ENCODE measurements around the gene RANBP17.

Gene RANBP17

DNA sequence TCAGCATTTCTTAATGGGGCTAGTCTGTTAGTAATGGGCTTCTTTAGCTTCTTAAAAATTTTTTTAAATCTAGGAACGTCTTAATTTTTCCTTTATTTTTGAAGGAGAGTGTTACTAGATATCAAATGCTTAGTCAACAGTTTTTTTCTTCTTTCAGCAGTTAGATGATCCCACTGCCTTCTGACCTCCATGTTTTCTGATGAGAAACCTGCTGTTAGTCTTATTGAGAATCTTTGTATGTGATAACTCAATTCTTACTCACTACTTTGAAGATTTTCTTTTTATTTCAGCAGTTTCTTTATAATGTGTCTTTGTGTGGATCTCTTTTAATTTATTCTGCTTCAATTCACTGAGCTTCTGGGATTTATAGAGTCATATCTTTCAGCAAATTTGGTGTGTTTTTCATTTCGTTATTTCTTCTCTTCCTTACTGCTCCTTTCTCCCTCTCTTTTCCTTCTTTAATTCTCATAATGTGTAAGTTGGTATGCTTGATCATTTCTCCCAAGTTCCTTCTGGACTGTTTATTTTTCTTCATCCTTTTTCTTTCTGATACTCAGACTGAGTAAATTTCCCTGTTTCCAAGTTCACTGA, 205.8 kb downstream of the RANBP17 start:
- Histone ChIP-seq H3K9ac (ENCODE audit: low read length) (no peak overlapping the region), H2BK5ac (ENCODE audit: low read length) (no peak overlapping the region), H3K23ac (ENCODE audit: low read length) (no peak overlapping the region), H3K4me2 (ENCODE audit: low read length) (no peak overlapping the region), H3K36me3 (ENCODE audit: control insufficient read depth, insufficient read depth, low read length) (no peaks in the 10 kb centered on the region), H4K5ac (ENCODE audit: low read length) (no peak overlapping the region), H3K4ac (ENCODE audit: low read depth, low read length) (no peak overlapping the region), H3K18ac (ENCODE audit: low read length) (no peak overlapping the region), H3K27me3 (ENCODE audit: insufficient read depth, low read length, poor library complexity) (no peaks in the 10 kb centered on the region), H3K79me2 (ENCODE audit: control insufficient read depth, insufficient read depth, low read length) (no peaks in the 10 kb centered on the region), H2AK5ac (ENCODE audit: low read length) (no peak overlapping the region), H4K8ac (ENCODE audit: low read depth, low read length) (no peak overlapping the region), H3K56ac (ENCODE audit: low read length) (no peak overlapping the region), H2BK120ac (ENCODE audit: low read depth, low read length) (no peak overlapping the region), H3K4me3 (ENCODE audit: low read length) (no peak overlapping the region), H3K4me1 (ENCODE audit: control insufficient read depth, low read depth, low read length) (no peaks in the 10 kb centered on the region), H2BK15ac (replicated peaks; ENCODE audit: low read depth) (no peak overlapping the region), H3K79me1 (ENCODE audit: low read length) (no peaks in the 10 kb centered on the region), H3K27ac (ENCODE audit: low read depth, low read length) (no peak overlapping the region)
- no CpG with 5 or more reads among the region's 2 CpGs for WGBS (ENCODE audit: extremely low coverage, insufficient coverage, low lambda C conversion rate)
- no peak for DNase-seq

GRCh38 chr5:171074747-171075146, 212.9 kb downstream of the RANBP17 start:
- H2AK5ac ChIP-seq (ENCODE audit: low read length) = no peak overlapping the region
- H3K4ac ChIP-seq (ENCODE audit: low read depth, low read length) = no peak overlapping the region
- DNase-seq = no peak
- no peak overlapping the region for H2BK120ac ChIP-seq (ENCODE audit: low read depth, low read length)
- H4K5ac ChIP-seq (ENCODE audit: low read length) = no peak overlapping the region
- no peak overlapping the region for H3K4me3 ChIP-seq (ENCODE audit: low read length)
- H3K56ac ChIP-seq (ENCODE audit: low read length) = no peak overlapping the region
- no peak overlapping the region for H3K9ac ChIP-seq (ENCODE audit: low read length)
- H3K4me1 ChIP-seq (ENCODE audit: control insufficient read depth, low read depth, low read length) = no peaks in the 10 kb centered on the region
- no peak overlapping the region for H2BK5ac ChIP-seq (ENCODE audit: low read length)
- no peaks in the 10 kb centered on the region for H3K79me2 ChIP-seq (ENCODE audit: control insufficient read depth, insufficient read depth, low read length)
- no peak overlapping the region for H3K27ac ChIP-seq (ENCODE audit: low read depth, low read length)
- no peaks in the 10 kb centered on the region for H3K27me3 ChIP-seq (ENCODE audit: insufficient read depth, low read length, poor library complexity)
- no peak overlapping the region for H3K23ac ChIP-seq (ENCODE audit: low read length)
- no CpG with 5 or more reads among the region's 5 CpGs for WGBS (ENCODE audit: extremely low coverage, insufficient coverage, low lambda C conversion rate)
- no peaks in the 10 kb centered on the region for H3K36me3 ChIP-seq (ENCODE audit: control insufficient read depth, insufficient read depth, low read length)
- H4K8ac ChIP-seq (ENCODE audit: low read depth, low read length) = no peak overlapping the region
- H2BK15ac ChIP-seq (replicated peaks; ENCODE audit: low read depth) = no peak overlapping the region
- no peak overlapping the region for H3K4me2 ChIP-seq (ENCODE audit: low read length)
- H3K79me1 ChIP-seq (ENCODE audit: low read length) = no peaks in the 10 kb centered on the region
- H3K18ac ChIP-seq (ENCODE audit: low read length) = no peak overlapping the region

GRCh38 chr5:171080186-171080938, 218.5 kb downstream of the RANBP17 start:
- Histone ChIP-seq H3K23ac (ENCODE audit: low read length) (no peak overlapping the region), H2AK5ac (ENCODE audit: low read length) (no peak overlapping the region), H3K79me2 (ENCODE audit: control insufficient read depth, insufficient read depth, low read length) (no peaks in the 10 kb centered on the region), H3K4ac (ENCODE audit: low read depth, low read length) (no peak overlapping the region), H3K4me3 (ENCODE audit: low read length) (no peak overlapping the region), H3K27me3 (ENCODE audit: insufficient read depth, low read length, poor library complexity) (no peaks in the 10 kb centered on the region), H2BK120ac (ENCODE audit: low read depth, low read length) (no peak overlapping the region), H3K79me1 (ENCODE audit: low read length) (no peaks in the 10 kb centered on the region), H3K36me3 (ENCODE audit: control insufficient read depth, insufficient read depth, low read length) (no peaks in the 10 kb centered on the region), H3K27ac (ENCODE audit: low read depth, low read length) (no peak overlapping the region), H2BK15ac (replicated peaks; ENCODE audit: low read depth) (no peak overlapping the region), H3K56ac (ENCODE audit: low read length) (no peak overlapping the region), H3K4me1 (ENCODE audit: control insufficient read depth, low read depth, low read length) (no peaks in the 10 kb centered on the region), H3K4me2 (ENCODE audit: low read length) (no peak overlapping the region), H4K5ac (ENCODE audit: low read length) (no peak overlapping the region), H3K18ac (ENCODE audit: low read length) (no peak overlapping the region), H3K9ac (ENCODE audit: low read length) (no peak overlapping the region), H2BK5ac (ENCODE audit: low read length) (no peak overlapping the region), H4K8ac (ENCODE audit: low read depth, low read length) (no peak overlapping the region)
- no peak for DNase-seq
- no CpG with 5 or more reads among the region's 7 CpGs for WGBS (ENCODE audit: extremely low coverage, insufficient coverage, low lambda C conversion rate)

- H3K79me1 ChIP-seq (ENCODE audit: low read length) = no peaks in the 10 kb centered on the region
- WGBS (ENCODE audit: extremely low coverage, insufficient coverage, low lambda C conversion rate) = no CpG with 5 or more reads among the region's 1 CpG
- H2BK120ac ChIP-seq (ENCODE audit: low read depth, low read length) = no peak overlapping the region
- no peak overlapping the region for H3K4me2 ChIP-seq (ENCODE audit: low read length)
- no peak overlapping the region for H3K4me3 ChIP-seq (ENCODE audit: low read length)
- no peak overlapping the region for H3K4ac ChIP-seq (ENCODE audit: low read depth, low read length)
- DNase-seq = no peak
- H3K23ac ChIP-seq (ENCODE audit: low read length) = no peak overlapping the region
- no peaks in the 10 kb centered on the region for H3K36me3 ChIP-seq (ENCODE audit: control insufficient read depth, insufficient read depth, low read length)
- H4K8ac ChIP-seq (ENCODE audit: low read depth, low read length) = no peak overlapping the region
- H3K27ac ChIP-seq (ENCODE audit: low read depth, low read length) = no peak overlapping the region
- no peak overlapping the region for H2AK5ac ChIP-seq (ENCODE audit: low read length)
- H3K27me3 ChIP-seq (ENCODE audit: insufficient read depth, low read length, poor library complexity) = no peaks in the 10 kb centered on the region
- H3K4me1 ChIP-seq (ENCODE audit: control insufficient read depth, low read depth, low read length) = no peaks in the 10 kb centered on the region
- H2BK5ac ChIP-seq (ENCODE audit: low read length) = no peak overlapping the region
- no peak overlapping the region for H3K56ac ChIP-seq (ENCODE audit: low read length)
- no peaks in the 10 kb centered on the region for H3K79me2 ChIP-seq (ENCODE audit: control insufficient read depth, insufficient read depth, low read length)
- no peak overlapping the region for H3K9ac ChIP-seq (ENCODE audit: low read length)
- H3K18ac ChIP-seq (ENCODE audit: low read length) = no peak overlapping the region
- H4K5ac ChIP-seq (ENCODE audit: low read length) = no peak overlapping the region
- no peak overlapping the region for H2BK15ac ChIP-seq (replicated peaks; ENCODE audit: low read depth)
Measured at GRCh38 chr5:171081319-171081718, 219.5 kb downstream of the RANBP17 start.

DNA sequence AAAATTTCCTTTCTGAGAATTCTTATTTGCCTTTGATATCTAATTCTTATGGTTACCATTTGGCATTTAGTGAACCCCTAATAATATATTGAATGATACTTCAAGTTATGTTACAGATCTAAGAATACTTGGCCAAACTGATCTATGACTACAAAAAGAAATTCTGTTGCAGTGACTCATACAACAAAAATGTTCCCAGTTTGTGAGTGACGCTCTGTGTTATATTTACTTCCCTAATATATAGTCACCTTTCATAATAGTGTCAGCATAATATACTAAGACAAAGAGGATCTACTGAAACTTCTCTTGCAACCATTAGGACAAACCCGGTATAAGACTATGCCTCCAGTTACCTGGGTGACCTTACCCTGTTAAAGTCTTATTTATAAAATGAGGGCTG, 230.4 kb downstream of the RANBP17 start:
- WGBS (ENCODE audit: extremely low coverage, insufficient coverage, low lambda C conversion rate) = no CpG with 5 or more reads among the region's 2 CpGs
- no peak overlapping the region for H3K27ac ChIP-seq (ENCODE audit: low read depth, low read length)
- H3K79me2 ChIP-seq (ENCODE audit: control insufficient read depth, insufficient read depth, low read length) = no peaks in the 10 kb centered on the region

GRCh38 chr5:171093598-171093997, 231.8 kb downstream of the RANBP17 start:
- H3K27ac ChIP-seq (ENCODE audit: low read depth, low read length) = no peak overlapping the region
- no peak overlapping the region for H3K9ac ChIP-seq (ENCODE audit: low read length)
- H3K36me3 ChIP-seq (ENCODE audit: control insufficient read depth, insufficient read depth, low read length) = no peaks in the 10 kb centered on the region
- no peak for DNase-seq
- no peaks in the 10 kb centered on the region for H3K79me1 ChIP-seq (ENCODE audit: low read length)
- H4K8ac ChIP-seq (ENCODE audit: low read depth, low read length) = no peak overlapping the region
- no peak overlapping the region for H2AK5ac ChIP-seq (ENCODE audit: low read length)
- no peak overlapping the region for H3K18ac ChIP-seq (ENCODE audit: low read length)
- H3K27me3 ChIP-seq (ENCODE audit: insufficient read depth, low read length, poor library complexity) = no peaks in the 10 kb centered on the region
- H3K4me2 ChIP-seq (ENCODE audit: low read length) = no peak overlapping the region
- no peaks in the 10 kb centered on the region for H3K4me1 ChIP-seq (ENCODE audit: control insufficient read depth, low read depth, low read length)
- no peak overlapping the region for H2BK15ac ChIP-seq (replicated peaks; ENCODE audit: low read depth)
- H2BK120ac ChIP-seq (ENCODE audit: low read depth, low read length) = no peak overlapping the region
- H3K79me2 ChIP-seq (ENCODE audit: control insufficient read depth, insufficient read depth, low read length) = no peaks in the 10 kb centered on the region
- no peak overlapping the region for H3K56ac ChIP-seq (ENCODE audit: low read length)
- H2BK5ac ChIP-seq (ENCODE audit: low read length) = no peak overlapping the region
- H3K4me3 ChIP-seq (ENCODE audit: low read length) = no peak overlapping the region
- no peak overlapping the region for H4K5ac ChIP-seq (ENCODE audit: low read length)
- H3K23ac ChIP-seq (ENCODE audit: low read length) = no peak overlapping the region
- no peak overlapping the region for H3K4ac ChIP-seq (ENCODE audit: low read depth, low read length)

More for the DNA sequence above, 230.4 kb downstream of the RANBP17 start:
- no peaks in the 10 kb centered on the region for H3K4me1 ChIP-seq (ENCODE audit: control insufficient read depth, low read depth, low read length)
- H2BK15ac ChIP-seq (replicated peaks; ENCODE audit: low read depth) = no peak overlapping the region
- peak; percentile 10 for DNase-seq
- no peak overlapping the region for H3K4me2 ChIP-seq (ENCODE audit: low read length)
- no peak overlapping the region for H4K8ac ChIP-seq (ENCODE audit: low read depth, low read length)
- H2BK120ac ChIP-seq (ENCODE audit: low read depth, low read length) = no peak overlapping the region
- H3K23ac ChIP-seq (ENCODE audit: low read length) = no peak overlapping the region
- H3K18ac ChIP-seq (ENCODE audit: low read length) = no peak overlapping the region
- H3K56ac ChIP-seq (ENCODE audit: low read length) = no peak overlapping the region
- no peaks in the 10 kb centered on the region for H3K36me3 ChIP-seq (ENCODE audit: control insufficient read depth, insufficient read depth, low read length)
- no peaks in the 10 kb centered on the region for H3K27me3 ChIP-seq (ENCODE audit: insufficient read depth, low read length, poor library complexity)
- no peak overlapping the region for H2BK5ac ChIP-seq (ENCODE audit: low read length)
- H2AK5ac ChIP-seq (ENCODE audit: low read length) = no peak overlapping the region
- H4K5ac ChIP-seq (ENCODE audit: low read length) = no peak overlapping the region
- H3K79me1 ChIP-seq (ENCODE audit: low read length) = no peaks in the 10 kb centered on the region
- no peak overlapping the region for H3K9ac ChIP-seq (ENCODE audit: low read length)
- H3K4me3 ChIP-seq (ENCODE audit: low read length) = no peak overlapping the region
- no peak overlapping the region for H3K4ac ChIP-seq (ENCODE audit: low read depth, low read length)
